Activated CD8-positive, alpha-beta memory T cell treated with anti-CD3 and anti-CD28 coated beads, Interleukin-2, amount 50 U/mL, for 24 hours (primary cell): Measurements from ENCODE around the gene TRPC4AP.

Experiments
- DNase-seq: peaks from one replicate; pipeline ENCODE4 v3.0.0-alpha.2; 2020; ENCODE audit errors: extremely low read depth

The TRPC4AP gene

DNA sequence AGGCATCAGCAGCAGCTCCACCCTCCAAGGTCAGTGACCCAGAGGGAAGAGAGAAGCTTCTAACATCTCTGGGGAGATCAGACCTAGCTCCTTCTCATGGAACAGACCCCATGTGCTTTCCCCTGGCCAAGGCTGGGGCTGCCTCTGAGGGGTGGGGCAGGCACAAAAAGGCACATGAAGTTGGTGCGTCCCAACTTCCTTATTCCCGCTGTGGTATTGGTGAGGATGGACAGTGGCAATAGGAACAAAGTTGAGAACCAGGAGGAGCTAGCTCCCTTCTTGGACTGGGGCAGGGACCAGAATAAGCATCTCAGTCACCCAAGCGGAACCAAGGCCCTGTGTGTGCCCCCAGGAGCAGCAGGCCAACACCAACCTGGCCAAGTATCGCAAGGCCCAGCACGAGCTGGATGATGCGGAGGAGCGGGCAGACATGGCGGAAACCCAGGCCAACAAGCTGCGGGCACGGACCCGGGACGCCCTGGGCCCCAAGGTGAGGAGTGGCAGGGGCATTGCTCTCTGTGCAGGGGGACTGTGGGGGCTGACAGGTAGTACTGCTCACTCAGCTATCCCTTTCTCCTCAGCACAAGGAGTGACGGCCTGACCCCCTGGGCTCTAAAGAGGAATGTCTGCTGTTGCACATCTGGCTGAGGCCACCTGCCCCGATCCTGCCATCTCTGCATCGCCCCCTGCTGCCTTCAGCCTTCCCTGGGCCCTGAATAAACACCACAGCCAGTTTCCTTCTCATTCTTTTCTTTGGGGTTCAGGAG is 90.8 kb downstream of the TRPC4AP start:
- DNase-seq: no peak

DNA sequence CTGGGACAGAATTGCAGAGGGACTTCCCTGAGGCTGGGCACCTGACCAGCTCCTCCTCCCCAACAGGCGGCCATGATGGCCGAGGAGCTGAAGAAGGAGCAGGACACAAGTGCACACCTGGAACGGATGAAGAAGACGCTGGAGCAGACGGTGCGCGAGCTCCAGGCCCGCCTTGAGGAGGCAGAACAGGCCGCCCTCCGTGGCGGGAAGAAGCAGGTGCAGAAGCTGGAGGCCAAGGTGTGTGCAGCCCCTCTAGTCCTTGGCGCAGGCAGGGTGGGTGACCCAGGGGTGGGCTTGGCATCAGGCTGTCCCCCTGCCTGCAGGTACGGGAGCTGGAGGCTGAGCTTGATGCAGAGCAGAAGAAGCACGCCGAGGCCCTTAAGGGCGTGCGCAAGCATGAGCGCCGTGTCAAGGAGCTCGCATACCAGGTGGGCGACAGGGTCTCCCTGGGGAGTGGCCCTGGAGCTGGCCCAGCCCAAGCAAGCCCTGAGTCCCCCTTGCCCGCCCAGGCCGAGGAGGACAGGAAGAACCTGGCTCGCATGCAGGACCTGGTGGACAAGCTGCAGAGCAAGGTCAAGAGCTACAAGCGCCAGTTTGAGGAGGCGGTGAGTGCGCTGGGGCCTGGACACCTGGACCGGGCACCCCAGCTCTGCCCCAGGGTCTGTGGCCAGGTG is 91.5 kb downstream of the TRPC4AP start:
- no peak for DNase-seq

DNA sequence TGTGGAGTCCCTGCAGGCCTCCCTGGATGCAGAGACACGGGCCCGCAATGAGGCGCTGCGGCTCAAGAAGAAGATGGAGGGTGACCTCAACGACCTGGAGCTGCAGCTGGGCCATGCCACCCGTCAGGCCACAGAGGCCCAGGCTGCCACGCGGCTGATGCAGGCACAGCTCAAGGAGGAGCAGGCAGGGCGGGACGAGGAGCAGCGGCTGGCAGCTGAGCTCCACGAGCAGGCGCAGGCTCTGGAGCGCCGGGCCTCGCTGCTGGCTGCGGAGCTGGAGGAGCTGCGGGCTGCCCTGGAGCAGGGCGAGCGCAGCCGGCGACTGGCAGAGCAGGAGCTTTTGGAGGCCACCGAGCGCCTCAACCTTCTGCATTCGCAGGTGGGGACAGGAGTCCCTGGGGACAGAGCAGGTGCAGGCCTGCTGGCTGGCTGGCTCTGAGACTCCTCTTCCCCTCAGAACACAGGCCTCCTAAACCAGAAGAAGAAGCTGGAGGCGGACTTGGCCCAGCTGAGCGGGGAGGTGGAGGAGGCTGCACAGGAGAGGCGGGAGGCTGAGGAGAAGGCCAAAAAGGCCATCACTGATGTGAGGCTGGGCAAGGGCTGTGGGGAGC is 92.2 kb downstream of the TRPC4AP start:
- no peak for DNase-seq

DNA sequence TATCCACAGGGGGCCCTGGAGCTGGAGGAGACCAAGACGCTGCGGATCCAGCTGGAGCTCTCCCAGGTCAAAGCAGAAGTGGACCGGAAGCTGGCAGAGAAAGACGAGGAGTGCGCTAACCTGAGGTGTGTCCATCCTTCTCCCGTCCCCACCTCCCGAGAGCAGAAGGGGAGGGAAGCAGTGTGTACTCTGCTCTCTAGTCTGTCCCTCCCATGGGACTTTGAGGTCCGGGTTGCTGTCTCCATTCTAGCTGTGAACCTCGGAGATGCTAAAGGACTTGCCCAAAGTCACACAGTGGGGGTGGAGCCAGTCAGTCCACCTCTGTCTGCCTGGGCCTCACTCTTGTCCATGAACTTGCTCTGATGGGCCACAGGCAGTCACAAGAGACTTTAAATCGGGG is 92.8 kb downstream of the TRPC4AP start:
- no peak for DNase-seq

DNA sequence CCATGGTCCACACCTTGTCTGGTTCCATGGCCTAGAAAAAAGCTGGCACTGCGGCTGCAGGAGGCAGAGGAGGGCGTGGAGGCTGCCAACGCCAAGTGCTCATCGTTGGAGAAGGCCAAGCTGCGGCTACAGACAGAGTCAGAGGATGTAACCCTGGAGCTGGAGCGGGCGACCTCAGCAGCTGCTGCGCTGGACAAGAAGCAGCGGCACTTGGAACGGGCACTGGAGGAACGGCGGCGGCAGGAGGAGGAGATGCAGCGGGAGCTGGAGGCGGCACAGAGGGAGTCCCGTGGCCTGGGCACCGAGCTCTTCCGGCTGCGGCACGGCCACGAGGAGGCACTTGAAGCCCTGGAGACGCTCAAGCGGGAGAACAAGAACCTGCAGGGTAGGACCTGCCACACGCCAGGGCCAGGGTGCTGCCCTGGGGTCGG is 93.6 kb downstream of the TRPC4AP start:
- DNase-seq: no peak

DNA sequence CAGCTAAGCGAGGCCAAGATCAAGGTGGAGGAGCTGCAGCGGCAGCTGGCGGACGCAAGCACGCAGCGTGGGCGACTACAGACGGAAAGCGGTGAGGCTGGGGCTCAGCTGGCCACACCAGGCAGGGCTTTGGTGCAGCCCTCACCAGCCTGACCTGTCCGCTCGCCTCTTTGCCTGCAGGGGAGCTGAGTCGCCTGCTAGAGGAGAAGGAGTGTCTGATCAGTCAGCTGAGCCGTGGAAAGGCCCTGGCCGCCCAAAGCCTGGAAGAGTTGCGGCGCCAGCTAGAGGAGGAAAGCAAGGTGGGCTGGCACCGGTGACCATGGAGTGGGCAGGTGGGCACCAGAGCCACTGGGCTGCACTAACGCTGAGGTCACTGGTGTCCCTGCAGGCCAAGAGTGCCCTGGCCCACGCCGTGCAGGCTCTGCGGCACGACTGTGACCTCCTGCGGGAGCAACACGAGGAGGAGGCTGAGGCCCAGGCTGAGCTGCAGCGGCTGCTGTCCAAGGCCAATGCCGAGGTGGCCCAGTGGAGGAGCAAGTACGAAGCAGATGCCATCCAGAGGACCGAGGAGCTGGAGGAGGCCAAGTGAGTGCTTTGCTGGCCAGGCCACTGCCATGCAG is 94.2 kb downstream of the TRPC4AP start:
- no peak for DNase-seq

DNA sequence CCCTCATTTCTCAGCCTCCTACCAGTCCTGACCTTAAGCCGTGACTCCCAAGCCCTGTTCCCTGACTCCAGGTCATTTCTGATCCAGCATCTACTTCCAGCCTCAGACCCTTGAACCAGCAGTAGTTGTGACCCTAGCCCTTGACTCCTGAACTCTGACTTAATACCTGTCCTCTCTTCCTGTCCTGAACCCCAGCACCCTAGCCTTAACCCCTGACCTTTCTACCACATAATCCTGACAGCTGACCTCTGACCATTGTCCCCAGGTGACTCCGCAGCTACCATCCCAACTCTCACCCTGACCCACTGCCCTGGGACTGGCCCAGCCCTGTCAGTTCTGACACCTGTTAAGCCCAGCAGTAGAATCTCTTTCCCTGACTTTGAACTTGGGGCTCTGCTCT is 94.8 kb downstream of the TRPC4AP start:
- DNase-seq: no peak

DNA sequence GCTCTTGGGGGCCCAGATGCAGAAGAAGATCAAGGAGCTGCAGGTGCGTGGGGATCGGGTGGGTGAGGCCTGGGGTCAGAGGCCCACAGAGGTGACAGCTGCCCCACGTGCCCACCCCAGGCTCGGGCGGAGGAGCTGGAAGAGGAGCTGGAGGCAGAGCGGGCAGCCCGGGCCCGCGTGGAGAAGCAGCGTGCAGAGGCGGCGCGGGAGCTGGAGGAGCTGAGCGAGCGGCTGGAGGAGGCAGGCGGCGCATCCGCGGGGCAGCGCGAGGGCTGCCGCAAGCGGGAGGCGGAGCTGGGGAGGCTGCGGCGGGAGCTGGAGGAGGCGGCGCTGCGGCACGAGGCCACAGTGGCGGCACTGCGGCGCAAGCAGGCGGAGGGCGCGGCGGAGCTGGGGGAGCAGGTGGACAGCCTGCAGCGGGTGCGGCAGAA is 95.5 kb downstream of the TRPC4AP start:
- no peak for DNase-seq

DNA sequence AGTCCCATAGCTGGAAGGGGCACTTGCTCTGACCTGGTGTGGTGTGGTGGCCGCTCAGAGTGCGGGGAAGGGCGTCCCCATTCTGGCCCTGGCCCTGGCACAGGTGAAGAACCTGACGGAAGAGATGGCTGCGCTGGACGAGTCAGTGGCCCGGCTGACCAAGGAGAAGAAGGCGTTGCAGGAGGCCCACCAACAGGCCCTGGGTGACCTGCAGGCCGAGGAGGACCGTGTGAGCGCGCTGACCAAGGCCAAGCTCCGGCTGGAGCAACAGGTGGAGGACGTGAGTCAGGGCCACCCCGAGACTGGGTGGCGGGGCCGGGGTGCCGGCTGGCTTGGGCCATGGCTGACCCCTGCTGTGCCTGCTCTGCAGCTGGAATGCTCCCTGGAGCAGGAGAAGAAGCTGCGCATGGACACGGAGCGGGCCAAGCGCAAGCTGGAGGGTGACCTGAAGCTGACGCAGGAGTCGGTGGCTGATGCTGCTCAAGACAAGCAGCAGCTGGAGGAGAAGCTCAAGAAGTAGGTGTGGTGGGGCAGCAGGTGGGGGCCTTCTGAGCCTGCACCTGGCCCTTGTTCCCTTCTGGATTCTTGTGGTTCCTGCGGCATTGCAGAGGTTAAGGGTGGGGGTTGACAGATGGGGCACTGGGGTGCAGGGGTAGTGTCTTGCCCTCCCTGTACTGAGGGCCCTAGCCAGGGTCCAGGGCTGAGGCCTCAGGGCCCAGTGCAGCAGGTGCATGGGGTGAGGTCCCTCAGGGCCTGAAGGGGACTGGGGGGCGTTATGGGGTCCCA is 96.2 kb downstream of the TRPC4AP start:
- no peak for DNase-seq

DNA sequence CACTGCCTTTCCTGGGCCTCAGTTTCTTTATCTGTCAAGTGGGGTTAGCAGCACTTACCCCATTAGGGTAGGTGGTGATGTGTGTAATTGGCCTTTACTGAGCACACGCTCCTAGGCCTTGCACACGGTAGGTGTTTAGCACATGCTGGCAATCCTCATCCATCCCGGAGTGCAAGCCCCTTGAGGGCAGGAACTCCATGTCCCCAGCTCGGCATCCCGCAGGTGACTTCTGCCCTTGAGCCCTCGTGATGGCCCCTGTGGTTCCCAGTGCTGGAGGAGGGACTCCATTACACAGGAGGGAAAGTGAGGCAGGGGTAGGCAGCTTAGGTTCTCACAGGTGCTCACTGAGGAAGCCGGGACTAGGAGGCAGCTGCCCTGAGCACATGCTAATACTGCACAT is 96.9 kb downstream of the TRPC4AP start:
- DNase-seq: no peak

DNA sequence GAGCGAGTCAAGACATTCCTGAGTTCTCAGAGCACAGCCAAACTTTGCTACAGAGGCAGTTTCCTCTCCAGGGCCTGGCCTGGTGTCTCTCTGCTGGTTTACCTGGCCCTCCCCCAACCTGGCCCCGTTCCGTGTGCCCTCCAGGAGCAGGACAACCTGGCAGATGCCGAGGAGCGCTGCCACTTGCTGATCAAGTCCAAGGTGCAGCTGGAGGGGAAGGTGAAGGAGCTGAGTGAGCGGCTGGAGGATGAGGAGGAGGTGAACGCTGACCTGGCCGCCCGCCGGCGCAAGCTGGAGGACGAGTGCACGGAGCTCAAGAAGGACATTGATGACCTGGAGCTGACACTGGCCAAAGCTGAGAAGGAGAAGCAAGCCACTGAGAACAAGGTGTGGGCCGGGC is 97.4 kb downstream of the TRPC4AP start:
- no peak for DNase-seq

DNA sequence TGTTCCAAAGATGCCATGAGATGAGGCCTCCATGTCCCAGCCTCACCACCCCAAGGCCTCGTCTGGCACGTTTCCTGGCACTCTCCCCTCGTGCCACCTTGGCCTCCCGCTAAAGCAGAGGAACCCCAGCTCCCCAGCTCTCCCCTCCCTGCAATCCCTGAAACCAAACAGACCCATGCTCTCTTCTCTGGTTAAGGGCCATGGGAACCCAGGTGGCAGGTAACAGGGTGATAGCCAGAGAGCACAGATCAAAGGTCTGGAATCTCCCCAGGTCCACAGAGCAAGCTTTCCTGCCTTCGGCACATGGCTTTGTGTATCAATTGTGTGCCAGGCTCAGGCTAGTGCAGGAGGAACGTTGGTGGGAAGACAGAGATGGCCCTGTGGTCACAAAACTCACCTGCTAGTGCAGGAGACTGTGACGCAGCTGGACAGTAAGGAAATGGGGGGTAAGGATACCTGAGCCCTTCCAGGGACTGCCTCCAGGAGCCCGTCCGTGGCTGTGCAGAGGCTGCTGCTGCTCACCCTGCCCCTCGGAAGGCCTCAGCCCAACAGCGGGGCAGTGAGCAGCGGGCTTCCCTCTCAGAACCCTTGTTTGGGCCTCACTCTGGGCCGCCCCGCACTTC is 98.0 kb downstream of the TRPC4AP start:
- DNase-seq: no peak

DNA sequence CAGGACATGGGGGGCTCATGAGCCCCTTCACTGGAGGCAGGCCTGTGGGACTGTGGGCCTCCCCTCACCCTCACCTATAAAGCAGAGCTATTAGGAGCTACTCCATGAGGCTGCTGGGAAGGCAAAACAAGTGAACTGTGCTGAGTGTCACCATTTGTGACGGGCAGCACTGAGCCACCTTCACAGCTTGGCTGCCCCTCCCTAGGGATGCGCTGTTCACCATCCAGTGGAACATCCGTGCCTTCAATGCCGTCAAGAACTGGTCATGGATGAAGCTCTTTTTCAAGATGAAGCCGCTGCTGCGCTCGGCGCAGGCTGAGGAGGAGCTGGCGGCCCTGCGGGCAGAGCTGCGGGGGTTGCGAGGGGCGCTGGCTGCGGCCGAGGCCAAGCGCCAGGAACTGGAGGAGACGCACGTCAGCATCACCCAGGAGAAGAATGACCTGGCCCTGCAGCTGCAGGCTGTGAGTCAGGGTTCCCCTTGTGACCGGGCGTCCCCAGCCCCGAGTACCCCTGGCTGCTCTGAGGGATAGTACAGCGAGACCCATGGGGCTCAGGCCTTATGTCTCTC is 98.6 kb downstream of the TRPC4AP start:
- no peak for DNase-seq

DNA sequence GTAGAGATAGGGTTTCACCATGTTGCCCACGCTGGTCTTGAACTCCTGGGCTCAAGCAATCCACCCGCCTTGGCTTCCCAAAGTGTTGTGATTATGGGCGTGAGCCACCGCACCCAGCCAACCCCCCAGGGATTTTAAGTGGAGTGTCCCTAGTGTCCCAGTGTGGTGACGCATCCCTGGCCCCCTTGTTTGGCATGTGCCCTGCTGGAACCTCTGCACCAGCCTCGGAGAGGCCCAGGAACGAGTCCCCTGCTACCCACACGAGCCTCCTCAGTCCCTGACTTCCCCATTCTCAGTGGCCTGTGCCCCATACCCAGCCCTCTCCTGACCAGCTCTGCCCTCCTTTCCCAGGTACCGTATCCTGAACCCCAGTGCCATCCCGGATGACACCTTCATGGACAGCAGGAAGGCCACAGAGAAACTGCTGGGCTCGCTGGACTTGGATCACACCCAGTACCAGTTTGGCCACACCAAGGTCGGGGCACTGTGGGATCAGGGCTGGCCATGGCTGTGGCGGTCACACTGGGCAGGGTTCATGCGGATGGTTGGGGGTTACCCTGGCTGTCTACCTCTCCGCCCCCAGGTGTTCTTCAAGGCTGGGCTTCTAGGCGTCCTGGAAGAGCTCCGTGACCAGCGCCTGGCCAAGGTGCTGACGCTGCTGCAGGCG is 99.7 kb downstream of the TRPC4AP start:
- DNase-seq: no peak

DNA sequence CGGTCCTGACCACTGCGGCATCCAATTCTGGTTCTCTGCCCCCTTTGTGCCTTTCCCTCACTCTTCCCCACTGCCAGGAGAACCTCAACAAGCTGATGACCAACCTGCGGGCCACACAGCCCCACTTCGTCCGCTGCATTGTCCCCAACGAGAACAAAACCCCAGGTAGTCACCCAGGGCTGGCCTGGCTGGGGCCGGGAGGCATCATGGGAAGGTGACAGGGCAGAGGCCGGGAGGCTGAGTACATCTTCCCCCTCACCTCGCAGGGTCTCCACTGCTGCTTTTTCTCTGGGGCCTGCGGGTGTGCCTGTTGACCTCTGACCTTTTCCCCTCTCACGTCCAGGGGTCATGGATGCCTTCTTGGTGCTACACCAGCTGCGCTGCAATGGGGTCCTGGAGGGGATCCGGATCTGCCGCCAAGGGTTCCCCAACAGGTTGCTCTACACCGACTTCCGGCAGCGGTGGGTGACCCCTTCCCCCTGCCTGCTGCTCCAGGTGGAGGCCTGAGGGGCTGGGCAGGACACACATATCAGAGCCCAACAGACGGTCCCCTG is 101.9 kb downstream of the TRPC4AP start:
- no peak for DNase-seq

DNA sequence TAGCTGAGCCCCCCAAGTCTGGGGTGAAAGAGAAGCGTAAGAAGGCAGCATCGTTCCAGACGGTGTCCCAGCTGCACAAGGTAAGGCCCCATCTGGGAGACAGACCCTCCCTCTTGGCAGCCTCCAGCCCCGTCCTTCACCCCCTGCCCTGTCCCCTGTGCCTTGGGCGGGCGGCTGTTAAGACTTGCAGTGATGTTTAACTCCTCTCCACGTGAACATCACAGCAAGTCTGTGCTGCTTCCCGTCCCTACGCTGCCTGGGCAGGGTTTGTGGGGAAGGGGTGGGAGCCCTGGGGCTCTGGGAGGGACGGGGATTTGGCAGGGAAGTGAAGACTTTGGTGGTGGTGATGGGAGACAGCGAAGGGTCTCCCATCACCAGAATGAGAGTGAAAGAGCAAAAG is 102.4 kb downstream of the TRPC4AP start:
- no peak for DNase-seq

DNA sequence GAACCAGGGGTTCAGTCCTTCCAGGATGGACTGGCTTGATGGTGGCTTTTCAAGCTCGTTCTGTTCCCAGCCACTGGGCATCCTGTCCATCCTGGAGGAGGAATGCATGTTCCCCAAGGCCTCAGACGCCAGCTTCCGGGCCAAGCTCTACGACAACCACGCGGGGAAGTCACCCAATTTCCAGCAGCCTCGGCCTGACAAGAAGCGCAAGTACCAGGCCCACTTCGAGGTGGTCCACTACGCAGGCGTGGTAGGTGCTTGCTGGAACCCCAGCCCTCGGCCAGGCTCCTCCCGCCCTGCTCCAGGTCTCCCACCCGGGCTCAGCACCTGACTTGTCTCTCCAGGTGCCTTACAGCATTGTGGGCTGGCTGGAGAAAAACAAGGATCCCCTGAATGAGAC is 102.9 kb downstream of the TRPC4AP start:
- no peak for DNase-seq

DNA sequence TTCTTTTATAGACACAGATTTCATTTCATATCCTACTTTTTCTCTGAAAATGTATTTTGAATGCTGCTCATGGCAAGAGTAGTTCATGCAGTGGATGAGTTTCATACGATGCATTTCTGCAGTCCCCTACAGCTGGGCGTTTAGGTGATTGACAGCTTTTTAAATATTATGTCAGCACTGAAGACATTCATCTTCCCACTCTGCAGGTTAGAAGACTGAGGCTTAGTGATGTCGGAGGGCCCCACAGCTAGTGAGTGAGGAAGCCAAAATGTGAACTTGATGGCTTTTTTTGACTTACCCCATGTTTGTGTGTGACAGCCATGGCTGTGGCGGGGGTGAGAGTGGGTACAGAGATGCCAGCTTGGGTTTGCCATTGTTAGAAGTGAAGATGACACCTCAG is 103.5 kb downstream of the TRPC4AP start:
- DNase-seq: no peak

DNA sequence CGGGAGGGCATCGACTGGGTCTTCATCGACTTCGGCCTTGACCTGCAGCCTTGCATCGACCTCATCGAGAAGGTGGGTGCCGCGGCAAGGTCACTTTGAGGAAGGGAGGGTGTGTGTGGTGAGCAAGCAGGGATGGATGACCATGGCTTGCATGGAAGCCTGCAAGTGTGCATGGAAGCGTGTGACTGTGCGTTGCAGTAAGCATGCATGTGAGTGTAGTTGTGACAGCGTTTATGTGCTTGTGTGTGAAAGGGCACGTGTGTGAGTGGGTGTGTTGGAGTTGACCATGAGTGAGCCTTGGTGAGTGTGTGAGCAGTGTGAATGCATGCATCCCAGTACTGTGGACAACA is 104.4 kb downstream of the TRPC4AP start:
- DNase-seq: no peak
